C4-2B (cell line): ENCODE measurements around the gene DCLK2.

ENCODE experiments used
- H3K27ac ChIP-seq: fragments of 450-650 bp; 2 replicates; pipeline ENCODE4 v1.5.1; 2017
- CTCF ChIP-seq: fragments of 450-650 bp; conservative IDR thresholded peaks from 2 replicates; pipeline ENCODE4 v1.5.1; 2017; ENCODE audit warnings: mild to moderate bottlenecking
- ZFX ChIP-seq: fragments of 450-650 bp; IDR thresholded peaks from 2 replicates; pipeline ENCODE4 v1.6.1; 2017

Gene DCLK2

GRCh38 chr4:150136481-150136880, 58.2 kb downstream of the DCLK2 start:
- H3K27ac ChIP-seq: no peak overlapping the region
- no peak for TF ChIP-seq CTCF
- no peak for TF ChIP-seq ZFX

GRCh38 chr4:150139297-150139865, 61.1 kb downstream of the DCLK2 start:
- no peak for TF ChIP-seq CTCF
- H3K27ac ChIP-seq: no peak overlapping the region

GRCh38 chr4:150140774-150141400, 62.6 kb downstream of the DCLK2 start:
- TF ChIP-seq CTCF (no peak), ZFX (no peak)

GRCh38 chr4:150141756-150142155, 63.5 kb downstream of the DCLK2 start:
- H3K27ac ChIP-seq: no peak overlapping the region
- no peak for TF ChIP-seq CTCF

More at GRCh38 chr4:150140774-150141400, 62.6 kb downstream of the DCLK2 start:
- H3K27ac ChIP-seq: no peak overlapping the region

GRCh38 chr4:150142831-150143230, 64.6 kb downstream of the DCLK2 start:
- TF ChIP-seq CTCF (no peak), ZFX (no peak)
- H3K27ac ChIP-seq: no peak overlapping the region

- TF ChIP-seq ZFX (no peak), CTCF (no peak; the same call in 1 of the 2 replicates)
- no peak overlapping the region for H3K27ac ChIP-seq
These were observed 67.1 kb downstream of the DCLK2 start for GRCh38 chr4:150145090-150145945.

- TF ChIP-seq CTCF (no peak), ZFX (no peak)
- no peak overlapping the region for H3K27ac ChIP-seq
These were observed 67.7 kb downstream of the DCLK2 start for GRCh38 chr4:150145946-150146340.
